ENCODE measurements around the gene YY1.
"Not testable (repeated sequence)": the region's sequence is repeated elsewhere in the genome, so short reads cannot be mapped to it uniquely, and the experiment has no call there.

Gene YY1

GRCh38 chr14:100238419-100239210 lies at the start of gene YY1:
Gene YY1 (plus strand): TSS chr14:100239144. CDS start chr14:100239245, 101 bp downstream.
- peak; percentile 98 for DNase-seq

- DNase-seq: no peak
These were observed 48.8 kb upstream of the YY1 start for GRCh38 chr14:100190126-100190525.

GRCh38 chr14:100191584-100192249 lies 47.2 kb upstream of the YY1 start:
- DNase-seq: no peak

- no peak for DNase-seq
These were observed 46.7 kb upstream of the YY1 start for GRCh38 chr14:100192250-100192671.

GRCh38 chr14:100192672-100193416 lies 46.1 kb upstream of the YY1 start:
- DNase-seq: peak; percentile 98

- DNase-seq: no peak
These were observed 45.3 kb upstream of the YY1 start for GRCh38 chr14:100193417-100194357.

GRCh38 chr14:100199240-100199860 lies 39.6 kb upstream of the YY1 start:
- DNase-seq: no peak

GRCh38 chr14:100200311-100200710 lies 38.6 kb upstream of the YY1 start:
- no peak for DNase-seq

GRCh38 chr14:100201701-100202100 lies 37.2 kb upstream of the YY1 start:
- no peak for DNase-seq

- no peak for DNase-seq
These were observed 36.2 kb upstream of the YY1 start for GRCh38 chr14:100202712-100203111.

- DNase-seq: no peak
These were observed 35.8 kb upstream of the YY1 start for GRCh38 chr14:100203146-100203545.

- no peak for DNase-seq
These were observed 34.7 kb upstream of the YY1 start for GRCh38 chr14:100203962-100204834.

- not testable (repeated sequence) for DNase-seq
These were observed 34.1 kb upstream of the YY1 start for GRCh38 chr14:100204835-100205167.

GRCh38 chr14:100207588-100207987 lies 31.4 kb upstream of the YY1 start:
- DNase-seq: not testable (repeated sequence)

- not testable (repeated sequence) for DNase-seq
These were observed 30.8 kb upstream of the YY1 start for GRCh38 chr14:100208136-100208535.

GRCh38 chr14:100211366-100211765 lies 27.6 kb upstream of the YY1 start:
- DNase-seq: no peak

- DNase-seq: no peak
These were observed 27.1 kb upstream of the YY1 start for GRCh38 chr14:100211893-100212292.

- no peak for DNase-seq
These were observed 26.2 kb upstream of the YY1 start for GRCh38 chr14:100212476-100213333.

- no peak for DNase-seq
These were observed 25.4 kb upstream of the YY1 start for GRCh38 chr14:100213587-100213955.

All from NCI-H446 treated with DMSO at 0.1 percent for 48 hours (cell line).